Heart left ventricle (tissue), 16 donors: Measurements from ENCODE around the gene ZFP28. TPM values are rescaled to one million over a fixed set of nuclear protein-coding genes. Genes with fewer than 3 reads are reported as not detected.

Experiments
- ATAC-seq, 4 donors: fragments of 200-7000 bp; cut with Tn5 transposase; one replicate each; pipeline ENCODE4 v1.9.1; 2020 to 2022; ENCODE audit warnings: moderate library complexity in 4 of 4, mild to moderate bottlenecking in 3 of 4, moderate number of reproducible peaks in 1 of 4
- DNase-seq, 5 donors: peaks; one replicate each; pipeline ENCODE4 v3.0.0-alpha.2; 2020
- H3K27ac ChIP-seq, 12 donors: fragments of 200-600 bp; sonication (generic) in 4 of 12; one replicate each; pipeline versions ENCODE4 v1.5.0 to v1.8.0; 2016 to 2022; ENCODE audit warnings: mild to moderate bottlenecking in 2 of 12
- H3K27me3 ChIP-seq, 9 donors: fragments of 200-600 bp; sonication (generic) in 2 of 9; one replicate each; pipeline versions ENCODE4 v1.5.1 to v1.8.0; 2016 to 2022; ENCODE audit warnings: mild to moderate bottlenecking in 3 of 9
- H3K36me3 ChIP-seq, 9 donors: fragments of 200-600 bp; sonication (generic) in 2 of 9; one replicate each; pipeline versions ENCODE4 v1.5.0 to v1.8.0; 2018 to 2022; ENCODE audit warnings: mild to moderate bottlenecking in 2 of 9
- H3K4me1 ChIP-seq, 12 donors: fragments of 200-600 bp; sonication (generic) in 4 of 12; one replicate each; pipeline versions ENCODE4 v1.5.0 to v1.8.0; 2016 to 2022; ENCODE audit warnings: mild to moderate bottlenecking in 3 of 12
- H3K4me3 ChIP-seq, 12 donors: fragments of 200-600 bp; sonication (generic) in 4 of 12; one replicate each; pipeline versions ENCODE4 v1.5.0 to v1.8.0; 2017 to 2022; ENCODE audit warnings: mild to moderate bottlenecking in 9 of 12, moderate library complexity in 4 of 12
- H3K9me3 ChIP-seq, 12 donors: fragments of 200-600 bp; sonication (generic) in 4 of 12; one replicate each; pipeline versions ENCODE4 v1.5.0 to v1.8.0; 2016 to 2022; ENCODE audit warnings: mild to moderate bottlenecking in 1 of 12
- CTCF ChIP-seq, 12 donors: fragments of 200-600 bp; sonication (generic) in 4 of 12; IDR thresholded peaks; one replicate each; pipeline versions ENCODE4 v1.5.0 to v1.8.0; 2018 to 2022; ENCODE audit warnings: antibody characterized with exemption in 12 of 12, mild to moderate bottlenecking in 5 of 12
- POLR2A ChIP-seq, 2 donors: fragments of 450-650 bp; IDR thresholded peaks; one replicate each; pipeline ENCODE4 v1.6.1; 2017; ENCODE audit warnings: antibody characterized with exemption in 2 of 2, mild to moderate bottlenecking in 2 of 2, moderate library complexity in 2 of 2
- WGBS, 4 donors: extraction: QIAGEN DNeasy Blood & Tissue Kit in 2 of 4; methylation state at CpG; one replicate each; pipeline versions ENCODE4 v1.1.5 to v1.1.7; 2013 to 2018; 5-methylcytosine and 5-hydroxymethylcytosine counted together
- intact Hi-C, 10 donors: fragments of 100-400 bp; cut with DNase I; formaldehyde crosslinking; loops; one replicate each; pipeline versions ENCODE4 v1.11.1 to v1.14.2; 2022
- long read RNA-seq, 3 donors: library from polyadenylated mRNA; unstranded; transcript quantifications; one replicate each; pipeline ENCODE4 v2.0.0, GENCODE V29; 2020 to 2021
- polyA plus RNA-seq, 2 donors: library from polyadenylated mRNA; stranded (reverse); fragments of 200-250 nt; gene quantifications; one replicate each; pipeline ENCODE4 v1.2.3, GENCODE V29; 2013
- total RNA-seq, 9 donors: library from RNA; depleted of rRNA in 2 of 9; stranded (reverse); fragments of >200 nt in 2 of 9; fragmentation: NEBNext Ultra II Directional in 3 of 9; extraction: Animal tissue kit (Norgen Biotek cat#: 25700) in 3 of 9; gene quantifications; one replicate each; pipeline versions ENCODE4 v1.1.0 to v1.2.4, GENCODE V29; 2016 to 2023
- donor health status: ischemic (EF 13 %, LVEDD 7.1; RV severe dilation, severe dysfunction).
- donor health status: healthy with polysubstance abuse.
- donor health status: DM: no; HTN: yes; CAD: no.
- donor health status: DM: no; HTN: no; CAD: no.
- donor health status: ischemic (EF 25% LVEDD 6.9; RV normal size, moderate dysfunction).
- donor health status: ischemic (EF 25% LVEDD 5.7; RV mildly dilated, moderate dysfunction).
- donor health status: healthy.
- donor health status: DM: yes; HTN: yes; CAD: no.
- donor health status: ischemic (EF 35%, LVEDD 5.7; RV mildly dilated, moderate dysfunction).
- donor health status: nonischemic (EF 11% LVEDD 7.7; RV severe dilation, severe dysfunction).
- donor health status: DM: yes; HTN: yes; CAD: no.
- donor health status: PGD.
- donor health status: ischemic (EF 29% LVEDD 5.4; RV normal size, mild dysfunction).
- donor health status: nonischemic (EF 23%, LVEDD 6.1; RV moderate dilation, normal function).

ZFP28 gene
- total RNA-seq (1 to 10 TPM; 4.1 to 7.5 (median 5.4) TPM), polyA plus RNA-seq (1 to 10 TPM; 3.8 to 8.6 TPM)
- long read RNA-seq, donor 1, full-length matches to known transcripts = 7 of 12 reads
- long read RNA-seq, donor 1, partial matches to known transcripts = 2 of 12 reads
- long read RNA-seq, donor 1, other reads (novel, unspliced or antisense) = 3 of 12 reads
- long read RNA-seq, donor 2, full-length matches to known transcripts = 6 of 8 reads
- long read RNA-seq, donor 2, partial matches to known transcripts = 0 of 8 reads
- long read RNA-seq, donor 2, other reads (novel, unspliced or antisense) = 2 of 8 reads
- long read RNA-seq, donor 3, full-length matches to known transcripts = 11 of 22 reads
- long read RNA-seq, donor 3, partial matches to known transcripts = 4 of 22 reads
- long read RNA-seq, donor 3, other reads (novel, unspliced or antisense) = 7 of 22 reads

- intact Hi-C loops = loop anchor here in 6 of 10 donors (1.0 to 10.0 kb wide), 9 partner anchors 28 to 146 kb away; partner anchors contain the start of genes ZNF470 (in 3 of the 6), ZNF582 (in 2 of the 6), ZNF583 (in 2 of the 6) and ZNF667 (in 1 of the 6)
- H3K27me3 ChIP-seq = no peaks in the 10 kb centered on the region
- 0 to 2% (median 1%) methylated on average over 13 to 53 of the region's 65 CpGs for WGBS, 4 donors
- TF ChIP-seq POLR2A (IDR thresholded peaks at IDR 0.05) = peak in 1 of 2 donors; percentile 22
- TF ChIP-seq CTCF (IDR thresholded peaks at IDR 0.05) = no peak
- DNase-seq (peak; percentile 83 to 92 (median 89)), ATAC-seq (peak; percentile 62 to 91 (median 80))
- H3K9me3 ChIP-seq = peaks cover 0 to 73% (median 27%) of the 10 kb centered on the region in 12 donors
- peaks cover 0 to 20% (median 10%) of the 10 kb centered on the region in 12 donors for H3K4me1 ChIP-seq
- peaks cover 0 to 44% (median 14%) of the 10 kb centered on the region in 9 donors for H3K36me3 ChIP-seq
- peak within 1 kb of the TSS; percentile 52 to 94 (median 82) for H3K4me3 ChIP-seq
- H3K27ac ChIP-seq = peak within 1 kb of the TSS; percentile 88 to 98 (median 96)
These were observed at the start of gene ZFP28 for GRCh38 chr19:56538761-56539263. ZFP28 (plus strand) TSS chr19:56538948; CDS start chr19:56539019, 71 bp downstream.

GRCh38 chr19:56491399-56491798 lies 47.3 kb upstream of the ZFP28 start:
- Histone ChIP-seq H3K27ac (no peak overlapping the region), H3K36me3 (peaks cover 0 to 26% (median 21%) of the 10 kb centered on the region in 9 donors), H3K9me3 (peaks cover 0 to 77% (median 7%) of the 10 kb centered on the region in 12 donors), H3K27me3 (no peaks in the 10 kb centered on the region), H3K4me1 (peaks cover 0 to 5% (median 0%) of the 10 kb centered on the region in 12 donors), H3K4me3 (no peak overlapping the region)
- no peak for ATAC-seq
- TF ChIP-seq POLR2A (IDR thresholded peaks at IDR 0.05) (no peak), CTCF (IDR thresholded peaks at IDR 0.05) (no peak)
- no peak for DNase-seq
- 66 to 76% (median 73%) methylated on average over 3 of the region's 3 CpGs for WGBS, 4 donors
- intact Hi-C loops = no loop called here

- TF ChIP-seq POLR2A (IDR thresholded peaks at IDR 0.05) = no peak
- no peak for TF ChIP-seq CTCF (IDR thresholded peaks at IDR 0.05)
- intact Hi-C loops = loop anchor here in 3 of 10 donors (10.0 kb wide), 2 partner anchors 110 to 160 kb away; partner anchors contain the start of gene ZNF582 (in 2 of the 3)
- H3K36me3 ChIP-seq = no peaks in the 10 kb centered on the region
- no peak overlapping the region for H3K4me3 ChIP-seq
- no peak for DNase-seq
- H3K9me3 ChIP-seq = peaks cover 0 to 52% (median 0%) of the 10 kb centered on the region in 12 donors
- peaks cover 0 to 13% (median 6%) of the 10 kb centered on the region in 12 donors for H3K4me1 ChIP-seq
- 91 to 97% (median 96%) methylated on average over 2 of the region's 2 CpGs for WGBS, 4 donors
- H3K27ac ChIP-seq = no peak overlapping the region
- no peak for ATAC-seq
- no peaks in the 10 kb centered on the region for H3K27me3 ChIP-seq
These were observed 34.2 kb upstream of the ZFP28 start for GRCh38 chr19:56504581-56504980.
